ENCODE results near the gene GRAMD2A.
A peak's percentile ranks its signal among the peaks of the same experiment; 100 is the strongest.

GRAMD2A gene

DNA sequence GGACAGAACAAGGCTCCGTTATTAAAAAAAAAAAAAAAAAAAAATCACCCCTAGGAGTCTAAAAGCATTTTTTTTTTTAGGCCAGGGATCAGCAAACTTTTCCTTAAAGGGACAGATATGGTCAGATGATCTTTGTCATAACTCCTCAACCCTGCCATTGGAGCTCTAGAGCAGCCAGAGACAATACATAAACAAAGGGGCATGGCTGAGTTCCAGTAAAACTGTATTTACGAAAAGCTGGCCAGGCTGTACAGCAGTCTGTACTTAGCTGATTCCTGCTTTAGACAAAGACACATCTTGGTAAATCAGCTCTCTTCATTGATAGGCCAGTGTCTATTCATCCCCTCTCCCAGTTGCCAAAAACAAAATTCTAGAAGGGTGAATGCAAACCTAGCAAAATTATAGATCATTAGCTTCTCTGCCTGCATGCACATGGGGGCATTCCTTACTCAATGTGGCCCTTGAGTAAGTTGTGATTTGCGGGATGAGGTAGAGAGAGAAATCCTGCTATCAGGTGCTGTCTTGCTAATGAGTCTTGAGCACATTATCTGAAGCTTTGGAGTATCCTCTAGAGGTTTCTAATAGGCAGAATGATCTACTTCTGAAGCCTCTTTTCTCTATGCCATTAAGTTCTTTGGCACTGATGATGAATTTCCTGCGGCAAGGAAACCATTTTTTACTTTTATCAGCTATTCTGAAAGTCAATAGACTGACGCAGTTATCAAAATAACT, 44.2 kb downstream of the GRAMD2A start:
- Histone ChIP-seq H3K27me3 (ENCODE audit: control insufficient read depth, insufficient read depth, low read length) (no peaks in the 10 kb centered on the region), H3K4me3 (ENCODE audit: low read length) (no peak overlapping the region), H3K4me1 (ENCODE audit: control insufficient read depth, insufficient read depth, low read length) (no peaks in the 10 kb centered on the region), H3K36me3 (ENCODE audit: control insufficient read depth, insufficient read depth, low read length) (no peaks in the 10 kb centered on the region), H3K27ac (ENCODE audit: low read depth, low read length) (peak overlapping the region; percentile 1), H3K9ac (ENCODE audit: low read length) (no peak overlapping the region)

- H3K36me3 ChIP-seq (ENCODE audit: control insufficient read depth, insufficient read depth, low read length), result no peaks in the 10 kb centered on the region
Observed at GRCh38 chr15:72147418-72147817, 50.2 kb downstream of the GRAMD2A start.

DNA sequence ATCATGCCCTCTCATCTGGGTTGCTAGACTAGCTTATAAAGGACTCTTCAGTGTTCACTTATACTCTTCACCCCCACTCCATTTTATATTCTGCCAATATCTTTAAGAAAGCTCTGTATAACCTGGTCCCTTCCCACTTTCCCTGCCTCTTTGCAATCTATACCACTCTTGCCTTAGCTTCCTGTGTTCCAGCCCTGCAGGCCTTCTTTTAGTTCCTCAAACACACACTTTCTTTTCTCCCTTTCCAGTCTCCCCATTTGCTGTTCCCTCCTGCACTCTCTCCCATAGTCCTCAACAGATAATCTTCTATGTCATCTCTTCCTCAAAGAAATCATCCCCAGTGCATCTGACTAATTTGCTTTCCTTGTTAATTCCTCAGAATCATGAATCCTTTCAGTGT, 50.7 kb downstream of the GRAMD2A start:
- H3K36me3 ChIP-seq (ENCODE audit: control insufficient read depth, insufficient read depth, low read length), result no peaks in the 10 kb centered on the region
- no peaks in the 10 kb centered on the region for H3K27me3 ChIP-seq (ENCODE audit: control insufficient read depth, insufficient read depth, low read length)
- H3K4me3 ChIP-seq (ENCODE audit: low read length), result no peak overlapping the region
- H3K4me1 ChIP-seq (ENCODE audit: control insufficient read depth, insufficient read depth, low read length), result no peaks in the 10 kb centered on the region
- no peak overlapping the region for H3K27ac ChIP-seq (ENCODE audit: low read depth, low read length)
- no peak overlapping the region for H3K9ac ChIP-seq (ENCODE audit: low read length)

More at GRCh38 chr15:72147418-72147817, 50.2 kb downstream of the GRAMD2A start:
- Histone ChIP-seq H3K27ac (ENCODE audit: low read depth, low read length) (no peak overlapping the region), H3K4me1 (ENCODE audit: control insufficient read depth, insufficient read depth, low read length) (no peaks in the 10 kb centered on the region), H3K9ac (ENCODE audit: low read length) (no peak overlapping the region), H3K27me3 (ENCODE audit: control insufficient read depth, insufficient read depth, low read length) (no peaks in the 10 kb centered on the region), H3K4me3 (ENCODE audit: low read length) (no peak overlapping the region)

- Histone ChIP-seq H3K27ac (ENCODE audit: low read depth, low read length) (no peak overlapping the region), H3K9ac (ENCODE audit: low read length) (no peak overlapping the region), H3K4me3 (ENCODE audit: low read length) (no peak overlapping the region), H3K36me3 (ENCODE audit: control insufficient read depth, insufficient read depth, low read length) (no peaks in the 10 kb centered on the region), H3K4me1 (ENCODE audit: control insufficient read depth, insufficient read depth, low read length) (no peaks in the 10 kb centered on the region), H3K27me3 (ENCODE audit: control insufficient read depth, insufficient read depth, low read length) (no peaks in the 10 kb centered on the region)
Observed at GRCh38 chr15:72146221-72146620, 51.4 kb downstream of the GRAMD2A start.

GRCh38 chr15:72141171-72142084, 56.2 kb downstream of the GRAMD2A start:
- Histone ChIP-seq H3K4me3 (ENCODE audit: low read length) (no peak overlapping the region), H3K27ac (ENCODE audit: low read depth, low read length) (no peak overlapping the region), H3K4me1 (ENCODE audit: control insufficient read depth, insufficient read depth, low read length) (no peaks in the 10 kb centered on the region)

GRCh38 chr15:72140088-72140487, 57.5 kb downstream of the GRAMD2A start:
- Histone ChIP-seq H3K27me3 (ENCODE audit: control insufficient read depth, insufficient read depth, low read length) (no peaks in the 10 kb centered on the region), H3K4me3 (ENCODE audit: low read length) (no peak overlapping the region), H3K27ac (ENCODE audit: low read depth, low read length) (no peak overlapping the region), H3K4me1 (ENCODE audit: control insufficient read depth, insufficient read depth, low read length) (no peaks in the 10 kb centered on the region), H3K36me3 (ENCODE audit: control insufficient read depth, insufficient read depth, low read length) (no peaks in the 10 kb centered on the region), H3K9ac (ENCODE audit: low read length) (no peak overlapping the region)

More at GRCh38 chr15:72141171-72142084, 56.2 kb downstream of the GRAMD2A start:
- no peaks in the 10 kb centered on the region for H3K36me3 ChIP-seq (ENCODE audit: control insufficient read depth, insufficient read depth, low read length)
- H3K9ac ChIP-seq (ENCODE audit: low read length), result no peak overlapping the region
- no peaks in the 10 kb centered on the region for H3K27me3 ChIP-seq (ENCODE audit: control insufficient read depth, insufficient read depth, low read length)

GRCh38 chr15:72139667-72140066, 57.9 kb downstream of the GRAMD2A start:
- Histone ChIP-seq H3K9ac (ENCODE audit: low read length) (no peak overlapping the region), H3K4me1 (ENCODE audit: control insufficient read depth, insufficient read depth, low read length) (no peaks in the 10 kb centered on the region), H3K36me3 (ENCODE audit: control insufficient read depth, insufficient read depth, low read length) (no peaks in the 10 kb centered on the region), H3K4me3 (ENCODE audit: low read length) (no peak overlapping the region), H3K27ac (ENCODE audit: low read depth, low read length) (no peak overlapping the region), H3K27me3 (ENCODE audit: control insufficient read depth, insufficient read depth, low read length) (no peaks in the 10 kb centered on the region)

DNA sequence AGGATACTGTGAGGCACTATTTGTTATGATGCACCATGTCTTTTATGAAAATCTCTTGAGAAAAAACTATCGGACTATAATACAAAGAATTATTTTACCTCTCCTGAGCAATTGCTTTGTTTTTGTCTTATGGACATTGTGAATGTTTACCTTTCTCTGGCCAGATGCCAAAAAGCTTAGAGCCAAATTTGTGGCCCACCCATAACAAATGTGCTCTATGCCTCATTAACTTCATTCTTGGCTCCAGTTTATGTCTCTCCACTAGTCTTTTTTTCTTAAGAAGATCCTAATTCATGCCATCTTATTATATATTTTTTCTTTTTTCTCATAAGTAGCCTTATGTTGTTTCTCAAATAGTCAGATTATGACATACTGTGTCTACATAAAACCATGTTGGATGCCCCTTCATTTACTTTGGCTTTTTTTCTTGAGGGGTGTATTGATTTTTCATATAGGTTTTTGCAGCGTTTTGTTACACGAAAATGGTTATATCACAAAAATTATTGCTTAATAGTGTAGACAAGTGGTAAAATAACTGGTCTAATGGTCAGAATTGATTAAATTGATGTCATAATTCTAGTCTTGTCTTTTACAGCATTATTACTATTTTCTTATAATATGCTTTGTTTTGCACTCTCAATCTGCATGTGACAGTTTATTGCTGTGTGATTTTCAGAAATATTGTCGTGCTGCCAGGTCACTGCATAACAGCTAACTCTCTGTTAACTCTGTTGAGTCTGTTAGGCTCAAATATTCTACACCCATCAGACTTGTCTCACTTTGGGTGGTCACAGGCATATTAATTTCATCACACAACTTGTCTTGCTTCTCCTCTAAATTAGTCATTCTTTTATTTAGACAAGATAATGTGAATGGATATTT, 61.2 kb downstream of the GRAMD2A start:
- no peaks in the 10 kb centered on the region for H3K36me3 ChIP-seq (ENCODE audit: control insufficient read depth, insufficient read depth, low read length)
- H3K4me3 ChIP-seq (ENCODE audit: low read length), result no peak overlapping the region
- H3K27me3 ChIP-seq (ENCODE audit: control insufficient read depth, insufficient read depth, low read length), result no peaks in the 10 kb centered on the region
- no peaks in the 10 kb centered on the region for H3K4me1 ChIP-seq (ENCODE audit: control insufficient read depth, insufficient read depth, low read length)
- H3K9ac ChIP-seq (ENCODE audit: low read length), result no peak overlapping the region
- H3K27ac ChIP-seq (ENCODE audit: low read depth, low read length), result no peak overlapping the region

DNA sequence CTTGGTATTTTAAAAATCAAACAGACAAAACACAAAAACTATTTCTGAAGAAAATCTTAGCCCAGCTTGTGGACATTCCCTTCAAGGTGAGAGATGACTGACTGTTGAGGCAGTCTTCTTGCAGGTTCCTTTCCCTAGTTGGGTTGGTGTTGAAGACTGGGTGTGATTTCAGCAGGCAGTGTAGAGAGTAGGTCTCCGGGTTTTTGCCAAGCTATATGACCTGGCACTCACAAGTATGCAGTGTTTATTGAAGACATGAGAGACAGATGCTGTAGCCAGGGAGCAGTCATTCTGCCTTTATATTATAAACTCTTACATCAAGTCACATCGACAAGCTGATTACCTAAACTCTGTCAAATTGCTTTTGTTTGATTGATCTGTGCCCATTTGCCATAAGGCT, 61.9 kb downstream of the GRAMD2A start:
- no peak overlapping the region for H3K27ac ChIP-seq (ENCODE audit: low read depth, low read length)
- H3K9ac ChIP-seq (ENCODE audit: low read length), result no peak overlapping the region
- H3K4me1 ChIP-seq (ENCODE audit: control insufficient read depth, insufficient read depth, low read length), result no peaks in the 10 kb centered on the region
- no peaks in the 10 kb centered on the region for H3K27me3 ChIP-seq (ENCODE audit: control insufficient read depth, insufficient read depth, low read length)
- no peak overlapping the region for H3K4me3 ChIP-seq (ENCODE audit: low read length)
- no peaks in the 10 kb centered on the region for H3K36me3 ChIP-seq (ENCODE audit: control insufficient read depth, insufficient read depth, low read length)

- Histone ChIP-seq H3K4me3 (ENCODE audit: low read length) (no peak overlapping the region), H3K9ac (ENCODE audit: low read length) (no peak overlapping the region), H3K36me3 (ENCODE audit: control insufficient read depth, insufficient read depth, low read length) (no peaks in the 10 kb centered on the region), H3K27ac (ENCODE audit: low read depth, low read length) (no peak overlapping the region), H3K4me1 (ENCODE audit: control insufficient read depth, insufficient read depth, low read length) (no peaks in the 10 kb centered on the region), H3K27me3 (ENCODE audit: control insufficient read depth, insufficient read depth, low read length) (no peaks in the 10 kb centered on the region)
Observed at GRCh38 chr15:72133211-72133610, 64.4 kb downstream of the GRAMD2A start.

DNA sequence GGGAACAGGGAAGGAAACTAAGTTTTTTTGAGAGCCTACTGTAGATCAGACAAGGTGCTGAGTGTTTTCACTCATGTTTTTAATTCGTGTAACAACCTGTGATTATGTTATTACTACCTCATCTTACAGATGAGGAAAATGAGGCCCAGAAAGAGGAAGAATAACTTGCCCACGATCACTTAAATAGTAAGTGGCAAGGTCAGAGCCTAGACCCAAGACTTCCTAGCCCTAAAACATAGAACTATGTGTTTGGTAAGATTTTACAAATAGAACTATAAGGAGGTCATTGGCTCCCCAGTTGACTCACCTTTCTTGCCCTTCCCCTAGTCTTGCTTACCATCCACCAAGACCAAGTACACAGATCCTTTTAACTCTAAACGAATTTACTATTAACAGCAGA, 65.7 kb downstream of the GRAMD2A start:
- H3K9ac ChIP-seq (ENCODE audit: low read length), result no peak overlapping the region
- H3K4me3 ChIP-seq (ENCODE audit: low read length), result no peak overlapping the region
- no peaks in the 10 kb centered on the region for H3K27me3 ChIP-seq (ENCODE audit: control insufficient read depth, insufficient read depth, low read length)
- H3K36me3 ChIP-seq (ENCODE audit: control insufficient read depth, insufficient read depth, low read length), result no peaks in the 10 kb centered on the region
- no peaks in the 10 kb centered on the region for H3K4me1 ChIP-seq (ENCODE audit: control insufficient read depth, insufficient read depth, low read length)
- H3K27ac ChIP-seq (ENCODE audit: low read depth, low read length), result no peak overlapping the region

DNA sequence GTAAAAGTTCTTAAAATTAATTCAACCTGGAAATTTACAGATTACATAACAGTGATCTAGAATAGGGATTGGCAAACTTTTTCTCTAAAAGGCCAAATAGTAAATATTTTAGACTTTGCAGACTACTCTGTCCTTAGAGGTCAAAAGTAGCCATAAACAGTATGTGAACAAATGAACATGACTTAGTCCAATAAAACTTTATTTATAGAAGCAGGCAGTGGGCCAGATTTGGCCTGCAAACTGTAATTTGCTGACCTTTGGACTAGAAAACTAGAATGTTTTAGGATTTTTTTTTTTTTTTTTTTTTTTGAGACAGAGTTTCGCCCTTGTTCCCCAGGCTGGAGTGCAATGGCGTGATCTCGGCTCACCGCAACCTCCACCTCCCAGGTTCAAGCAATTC, 67.3 kb downstream of the GRAMD2A start:
- Histone ChIP-seq H3K27ac (ENCODE audit: low read depth, low read length) (no peak overlapping the region), H3K27me3 (ENCODE audit: control insufficient read depth, insufficient read depth, low read length) (no peaks in the 10 kb centered on the region), H3K9ac (ENCODE audit: low read length) (no peak overlapping the region), H3K4me1 (ENCODE audit: control insufficient read depth, insufficient read depth, low read length) (no peaks in the 10 kb centered on the region), H3K4me3 (ENCODE audit: low read length) (no peak overlapping the region), H3K36me3 (ENCODE audit: control insufficient read depth, insufficient read depth, low read length) (no peaks in the 10 kb centered on the region)

Data from rectal smooth muscle tissue (tissue), 1 donor.